ENCODE results near the gene PIK3AP1.
A peak's percentile ranks its signal among the peaks of the same experiment; 100 is the strongest.

PIK3AP1 gene

DNA sequence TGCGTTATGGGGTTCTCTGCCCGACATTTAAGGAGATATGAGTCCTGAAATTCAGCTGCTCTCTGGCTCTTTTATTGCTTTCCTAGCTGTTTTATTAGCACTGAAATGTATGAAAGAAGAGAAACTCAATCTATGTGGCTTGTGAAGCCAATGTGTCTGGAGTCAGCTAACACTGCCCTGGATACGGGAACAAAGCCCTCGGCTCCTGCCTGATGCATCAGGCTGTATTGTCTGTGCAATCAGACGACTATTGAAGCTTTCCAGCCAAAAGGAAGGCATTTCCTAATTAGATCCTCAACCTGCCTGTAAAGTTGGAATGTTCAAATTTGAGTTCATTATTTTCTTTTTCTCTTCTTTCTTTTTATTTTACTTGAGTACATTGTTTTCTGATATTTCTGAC, 111.5 kb downstream of the PIK3AP1 start:
- no peak for DNase-seq (ENCODE audit: low spot score)

DNA sequence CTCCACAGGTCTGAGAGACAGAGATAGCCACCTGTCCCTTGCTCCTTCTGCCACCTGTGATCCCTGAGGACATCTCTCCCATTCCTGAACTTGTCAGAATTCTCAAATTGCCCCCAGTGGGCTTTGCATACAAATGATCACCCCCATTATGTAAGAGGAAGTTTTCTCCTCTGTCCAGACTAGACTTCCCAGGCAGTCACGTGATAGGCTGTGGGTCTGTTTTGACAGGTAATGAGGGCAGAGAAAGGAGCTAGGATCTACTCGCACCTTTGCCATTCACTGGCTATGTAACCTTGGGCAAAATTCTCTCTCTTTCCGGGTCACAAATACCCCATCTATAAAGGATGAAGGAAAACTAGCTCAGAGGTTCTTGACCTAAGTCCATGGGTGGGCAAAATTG, 112.1 kb downstream of the PIK3AP1 start:
- no peak for DNase-seq (ENCODE audit: low spot score)

DNA sequence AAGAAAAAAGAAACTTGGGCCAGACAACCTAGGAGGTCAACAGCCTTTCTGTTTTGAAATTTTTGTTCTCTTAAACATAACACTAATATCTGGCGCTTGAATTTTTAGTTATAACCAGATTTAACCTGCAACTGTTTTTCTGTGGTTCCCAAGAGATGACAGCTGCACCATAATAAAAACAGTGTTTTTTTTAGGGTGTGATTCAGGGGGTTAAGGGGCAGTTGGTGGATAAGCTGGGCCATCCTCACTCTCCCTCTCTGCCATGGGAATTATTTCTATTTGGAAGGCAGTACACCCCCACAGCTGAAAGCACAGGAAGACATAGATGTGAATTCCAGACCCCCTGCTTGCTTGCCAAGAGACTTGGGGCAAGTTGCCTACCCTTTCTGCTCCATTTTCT, 113.4 kb downstream of the PIK3AP1 start:
- DNase-seq (ENCODE audit: low spot score): no peak

DNA sequence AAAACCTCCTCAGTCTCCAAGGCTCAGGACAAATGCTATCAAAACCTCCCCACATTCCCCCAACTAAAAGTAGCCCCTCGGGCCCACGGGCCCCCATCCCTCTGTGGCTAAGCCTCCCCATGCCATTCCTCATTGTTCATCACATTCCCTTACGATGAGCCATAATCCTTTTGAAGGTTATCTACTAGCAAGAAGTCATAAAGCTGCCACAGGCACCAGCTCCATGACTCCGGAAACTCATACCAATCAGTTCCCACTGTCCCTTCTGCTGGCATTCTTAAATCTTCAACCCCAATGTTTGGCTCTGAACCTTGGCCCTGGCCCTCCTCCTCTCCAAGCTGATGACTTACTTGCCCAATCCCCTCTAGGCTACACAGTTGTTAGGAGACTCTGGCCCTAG, 114.1 kb downstream of the PIK3AP1 start:
- DNase-seq (ENCODE audit: low spot score): no peak

DNA sequence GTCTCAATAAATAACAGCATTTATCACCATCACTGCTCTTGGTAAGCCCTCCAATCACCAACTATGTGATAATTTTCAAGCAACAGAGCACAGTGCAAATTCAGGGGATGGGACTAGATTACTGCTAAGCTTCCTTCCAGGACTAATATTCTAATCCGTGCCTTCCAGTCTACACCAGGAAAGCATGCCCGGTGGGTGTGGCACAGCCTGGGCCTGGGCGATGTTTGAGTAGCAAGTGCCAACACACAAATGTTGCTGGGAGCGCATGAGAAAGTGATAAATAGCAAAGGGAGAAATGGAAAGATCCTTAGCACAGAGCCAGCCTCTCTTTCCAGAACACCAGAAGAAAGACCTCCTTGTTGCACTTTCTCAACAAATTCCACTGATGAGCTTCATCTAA, 120.0 kb downstream of the PIK3AP1 start:
- no peak for DNase-seq (ENCODE audit: low spot score)

DNA sequence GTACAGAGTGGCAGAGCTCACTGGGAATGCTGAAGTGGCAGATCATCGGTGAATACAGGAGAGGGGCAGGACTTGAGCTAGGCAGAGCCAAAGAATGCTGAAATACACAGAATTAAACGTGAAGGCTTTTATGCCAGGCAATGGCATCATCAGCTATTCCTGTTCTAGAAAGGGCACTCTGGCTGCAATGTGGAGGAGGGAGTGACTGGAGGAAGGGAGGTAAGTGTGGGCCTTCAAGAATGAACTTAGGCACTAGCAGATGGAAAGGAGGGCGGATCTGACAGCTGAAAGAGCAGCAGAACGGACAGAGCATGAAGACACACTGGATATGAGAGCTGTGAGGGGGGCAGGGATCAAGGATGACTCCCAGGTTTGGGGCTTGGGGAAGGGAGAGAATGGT, 121.5 kb downstream of the PIK3AP1 start:
- no peak for DNase-seq (ENCODE audit: low spot score)

DNA sequence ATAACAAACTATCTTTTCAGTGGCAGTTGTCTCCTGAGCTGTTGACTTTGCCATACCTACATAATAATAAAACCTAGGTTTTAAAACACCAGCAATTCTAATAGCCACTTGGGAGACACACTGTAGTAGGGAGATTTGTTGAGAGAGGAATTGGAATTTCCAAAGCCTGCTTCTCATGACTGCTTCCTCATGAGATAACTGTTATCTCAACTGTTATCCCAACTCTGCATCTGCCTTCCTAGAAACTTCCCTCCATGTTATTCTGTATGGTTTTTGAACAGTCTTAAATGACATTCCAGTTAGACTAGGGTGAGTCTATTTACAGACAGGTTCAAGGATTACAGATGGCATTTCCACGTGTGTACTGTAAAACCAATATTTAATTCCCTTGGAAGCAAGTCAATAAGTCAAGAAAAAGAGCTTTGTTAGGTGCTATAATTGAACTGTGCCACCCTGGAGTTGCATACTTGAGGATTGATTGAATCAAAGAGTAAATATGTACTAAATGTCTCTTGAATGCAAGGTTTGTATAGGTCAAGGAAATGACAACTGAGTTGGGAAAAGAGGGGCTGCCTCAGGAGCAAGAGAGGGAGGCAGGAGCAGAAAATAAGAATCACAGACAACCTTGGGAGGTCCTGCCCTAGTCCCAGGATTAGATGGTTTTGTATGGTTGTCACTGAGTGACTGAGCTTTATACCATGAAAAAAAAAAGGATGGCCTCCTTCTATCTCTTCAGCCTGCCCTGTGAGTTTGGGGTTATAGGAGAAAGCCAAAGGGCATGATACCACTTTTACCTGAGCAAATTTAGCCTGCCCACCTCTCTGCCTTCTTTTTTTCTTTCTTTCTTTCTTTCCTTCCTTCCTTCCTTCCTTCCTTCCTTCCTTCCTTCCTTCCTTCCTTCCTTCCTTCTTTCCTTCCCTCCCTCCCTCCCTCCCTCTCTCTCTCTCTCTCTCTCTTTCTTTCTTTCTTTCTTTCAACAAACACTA, 123.6 kb downstream of the PIK3AP1 start:
- DNase-seq (ENCODE audit: low spot score): no peak

DNA sequence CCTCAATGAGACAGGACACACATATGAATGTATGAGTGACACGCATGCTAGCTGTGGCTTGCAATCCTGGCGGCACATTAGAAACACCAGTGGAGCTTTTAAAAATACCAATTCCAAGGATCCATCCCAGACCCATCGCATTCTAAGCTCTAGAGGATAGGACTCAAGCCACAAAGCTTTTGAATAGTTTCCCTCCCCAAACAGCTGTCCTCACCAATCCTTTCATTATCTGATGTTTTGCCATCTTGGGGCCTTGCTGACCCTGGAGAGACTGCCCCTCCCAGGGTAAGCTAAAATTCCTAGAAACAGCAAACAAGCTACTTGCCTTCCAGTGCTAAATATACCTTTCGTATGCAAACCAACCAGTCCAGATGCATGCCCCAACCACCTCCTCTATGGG, 124.6 kb downstream of the PIK3AP1 start:
- no peak for DNase-seq (ENCODE audit: low spot score)

DNA sequence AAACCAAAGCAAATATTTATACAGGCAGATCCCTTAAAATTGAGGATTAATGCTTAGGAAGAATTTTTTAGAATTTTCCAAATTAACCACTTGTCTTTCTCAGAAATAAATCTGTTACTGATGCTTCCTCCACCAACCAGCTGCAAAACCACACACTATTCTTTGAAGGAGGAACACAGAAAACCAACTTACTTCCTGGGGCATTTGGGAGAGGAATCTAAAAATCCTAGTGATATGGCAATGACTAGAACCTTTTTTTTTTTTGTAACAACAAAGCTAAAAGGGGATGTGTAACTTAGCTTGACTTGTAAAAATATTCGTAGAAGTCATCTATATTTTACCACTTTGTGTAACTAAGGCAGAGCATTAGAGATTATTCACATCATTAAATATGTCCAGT, 128.4 kb downstream of the PIK3AP1 start:
- DNase-seq (ENCODE audit: low spot score): no peak

DNA sequence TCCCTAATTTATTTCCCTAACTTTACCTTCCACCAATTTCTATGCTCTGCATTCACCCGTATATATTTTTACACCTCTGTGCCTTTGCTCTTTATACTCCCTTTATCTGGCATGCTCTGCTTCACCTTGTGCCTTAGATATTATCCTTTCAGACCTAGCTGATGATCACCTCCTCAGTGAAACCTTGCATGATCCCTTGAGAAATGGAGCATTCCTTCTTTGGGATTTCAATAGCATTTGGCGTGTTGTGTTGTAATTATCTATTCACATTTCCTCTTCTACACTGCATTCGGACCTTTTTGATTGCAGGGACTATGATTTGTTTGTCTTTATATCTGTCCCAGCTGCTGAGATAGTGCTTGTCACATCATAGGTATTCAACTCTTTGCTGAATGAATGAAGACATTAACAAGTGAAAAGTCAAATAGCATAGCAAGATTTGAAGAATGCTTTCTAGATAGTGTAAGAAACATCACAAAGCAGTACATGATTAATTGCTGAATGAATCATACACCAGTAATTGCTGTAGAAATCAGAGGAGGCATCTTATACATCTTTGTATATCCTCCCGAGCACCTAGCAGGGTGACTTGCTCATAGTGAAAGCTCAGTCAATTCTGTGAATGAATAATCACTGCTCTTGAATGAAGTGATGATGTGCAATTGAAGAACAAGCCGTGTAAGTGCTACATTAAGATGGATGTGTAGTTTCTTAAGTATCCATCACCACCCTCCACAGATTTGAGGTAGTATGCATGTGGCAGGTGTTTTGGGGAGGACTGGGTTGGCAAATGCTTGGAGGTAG, 131.5 kb downstream of the PIK3AP1 start:
- DNase-seq (ENCODE audit: low spot score): peak; percentile 47

DNA sequence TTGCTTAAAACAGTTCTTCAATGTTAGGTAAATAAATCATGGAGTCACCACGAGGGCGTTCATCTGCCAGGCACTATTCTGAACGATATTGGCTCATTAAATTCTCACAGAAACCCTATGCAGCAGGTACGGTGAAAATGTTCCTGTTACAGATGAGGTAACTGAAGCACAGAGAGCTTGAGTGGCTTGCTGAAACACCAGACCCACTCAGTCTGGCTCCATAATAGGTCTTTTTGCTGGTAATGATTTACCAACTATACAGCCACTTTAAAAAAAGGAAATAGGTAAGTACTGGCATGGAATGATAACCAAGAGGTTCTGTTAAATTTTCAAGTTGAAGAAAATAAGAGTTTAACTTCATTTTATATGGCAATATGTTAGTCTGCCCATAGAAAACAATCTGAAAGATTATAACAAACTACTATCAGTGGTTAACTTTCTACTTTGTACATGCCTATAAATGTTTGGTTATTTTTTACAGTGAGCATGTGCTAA, 132.2 kb downstream of the PIK3AP1 start:
- no peak for DNase-seq (ENCODE audit: low spot score)

DNA sequence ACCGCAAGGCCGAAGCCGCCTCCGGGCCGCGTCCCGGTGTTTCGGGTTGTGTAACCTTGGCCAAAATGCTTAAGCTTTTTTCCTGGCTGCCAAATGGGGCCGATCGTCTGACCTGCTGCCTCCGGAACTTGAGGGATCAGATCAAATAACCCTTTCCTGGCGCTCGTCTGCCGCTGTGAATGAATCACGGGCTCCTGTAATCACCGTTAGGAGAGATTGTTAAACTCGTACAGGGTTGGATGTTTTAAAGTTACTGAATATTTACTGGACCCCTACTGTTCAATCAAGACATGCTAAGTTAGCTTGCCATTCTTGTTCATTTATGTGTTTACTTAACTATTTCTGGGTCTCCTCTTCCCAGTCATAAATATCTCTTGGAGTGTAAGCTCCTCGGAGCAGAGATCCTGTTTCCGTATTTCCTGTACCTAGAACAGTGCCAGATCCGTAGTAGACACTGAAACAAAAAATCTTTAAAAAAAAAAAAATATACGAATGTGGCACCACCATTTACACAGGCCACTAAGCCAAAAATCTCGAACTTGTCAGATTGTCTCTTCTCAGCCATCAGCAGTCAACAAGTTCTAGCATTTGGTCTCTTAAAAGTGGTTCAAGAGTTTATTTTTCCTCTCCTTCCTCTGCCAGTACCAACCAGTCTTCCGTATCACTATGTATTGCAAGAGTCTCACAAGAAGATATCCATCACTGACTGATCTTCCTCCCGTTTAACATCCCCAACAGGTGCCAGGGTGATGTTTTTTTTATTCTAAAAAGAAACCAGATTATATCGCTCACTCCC, 132.9 kb downstream of the PIK3AP1 start:
- peak; percentile 74 for DNase-seq (ENCODE audit: low spot score)

DNA sequence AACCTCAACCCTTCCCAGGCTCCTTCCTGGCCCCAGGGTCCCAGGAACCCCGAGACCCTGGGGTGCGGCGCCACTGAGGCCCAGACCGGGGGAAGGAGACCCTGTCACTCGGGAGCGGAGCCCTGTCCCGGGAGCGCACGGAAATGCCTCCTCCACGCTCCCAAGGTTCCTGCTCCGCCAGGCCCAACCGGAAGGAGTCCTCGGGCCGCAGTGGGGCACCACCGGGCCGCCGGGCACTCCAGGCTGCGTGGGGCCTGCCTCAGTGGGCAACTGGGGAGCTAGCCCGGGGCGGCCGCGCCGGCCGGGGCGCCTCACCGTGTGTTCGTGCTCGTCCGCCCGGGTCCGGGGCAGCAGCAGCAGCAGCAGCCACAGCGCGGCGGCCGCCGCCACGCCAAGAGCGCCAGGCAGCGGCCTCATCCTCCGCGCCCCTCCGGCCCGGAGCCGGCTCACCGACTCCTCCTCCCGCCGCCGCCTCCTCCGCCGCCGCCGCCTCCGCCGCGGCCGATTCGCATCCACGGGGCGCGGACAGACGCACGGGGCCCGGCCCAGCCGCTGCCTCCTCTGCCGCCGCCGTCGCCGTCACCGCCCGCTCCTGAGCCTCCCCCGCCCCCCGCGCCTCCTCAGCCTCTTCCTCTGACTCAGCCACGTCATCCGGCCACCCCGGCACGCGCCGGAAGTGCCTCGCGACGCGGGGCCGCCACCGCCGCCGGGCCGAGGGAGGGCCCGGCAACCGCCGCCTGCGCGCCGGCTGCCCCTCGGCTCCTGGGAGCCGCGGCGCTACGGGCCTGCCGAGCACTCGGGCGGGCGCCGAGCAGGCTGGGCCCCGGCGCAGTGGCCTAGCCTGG, 133.7 kb downstream of the PIK3AP1 start, which contains the start of gene TM9SF3:
Gene TM9SF3 (minus strand): TSS at position 594 of the 845 bp plus-strand sequence. CDS start 177 bp downstream, at position 417.
- DNase-seq (ENCODE audit: low spot score): peak; percentile 88

DNA sequence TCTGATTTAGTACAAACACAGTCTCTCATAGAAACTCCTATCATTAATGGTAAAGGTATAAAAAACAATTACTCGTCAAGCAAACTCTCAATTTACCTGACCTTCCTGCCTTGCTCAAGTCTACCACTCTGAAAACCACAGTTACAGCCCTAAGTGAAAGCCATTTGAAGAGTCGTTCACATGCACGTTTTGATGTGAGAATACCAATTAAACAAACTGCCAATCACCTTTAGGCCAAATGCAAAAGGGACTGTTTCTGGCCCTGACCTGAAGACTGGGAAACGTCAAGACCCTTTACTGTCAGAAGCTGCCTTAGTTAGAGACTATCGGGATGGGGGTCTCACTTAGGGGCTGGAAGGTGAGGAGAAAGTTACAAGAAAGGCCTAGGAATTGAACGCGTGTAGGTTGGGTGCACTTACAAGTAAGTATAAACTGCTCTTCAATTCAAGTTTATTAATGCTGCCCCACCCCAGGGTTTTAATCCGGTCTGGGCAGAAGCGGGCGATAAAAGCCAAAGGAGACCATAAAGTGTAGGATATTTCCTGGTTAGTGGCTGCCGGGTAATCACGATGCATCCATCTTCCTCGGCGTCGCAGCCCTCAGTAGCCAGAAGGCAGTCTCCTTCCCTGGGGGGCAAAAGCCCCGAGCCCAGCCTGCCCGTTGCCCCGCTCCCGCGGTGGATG, 134.4 kb downstream of the PIK3AP1 start:
- DNase-seq (ENCODE audit: low spot score): peak; percentile 64

DNA sequence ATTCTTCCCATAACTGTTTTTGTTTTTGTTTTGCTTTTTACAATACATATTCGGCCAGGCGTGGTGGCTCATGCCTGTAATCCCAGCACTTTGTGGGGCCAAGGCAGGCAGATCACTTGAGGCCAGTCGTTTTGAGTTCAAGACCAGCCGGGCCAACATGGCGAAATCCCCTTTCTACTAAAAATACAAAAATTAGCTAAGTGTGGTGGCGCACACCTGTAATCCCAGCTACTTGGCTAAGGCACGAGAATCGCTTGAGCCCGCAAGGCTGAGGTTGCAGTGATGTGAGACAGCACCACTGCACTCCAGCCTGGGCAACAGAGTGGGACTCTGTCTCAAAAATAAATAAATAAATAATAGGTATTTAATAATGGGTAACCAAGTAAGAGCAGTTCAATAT, 135.8 kb downstream of the PIK3AP1 start:
- no peak for DNase-seq (ENCODE audit: low spot score)

DNA sequence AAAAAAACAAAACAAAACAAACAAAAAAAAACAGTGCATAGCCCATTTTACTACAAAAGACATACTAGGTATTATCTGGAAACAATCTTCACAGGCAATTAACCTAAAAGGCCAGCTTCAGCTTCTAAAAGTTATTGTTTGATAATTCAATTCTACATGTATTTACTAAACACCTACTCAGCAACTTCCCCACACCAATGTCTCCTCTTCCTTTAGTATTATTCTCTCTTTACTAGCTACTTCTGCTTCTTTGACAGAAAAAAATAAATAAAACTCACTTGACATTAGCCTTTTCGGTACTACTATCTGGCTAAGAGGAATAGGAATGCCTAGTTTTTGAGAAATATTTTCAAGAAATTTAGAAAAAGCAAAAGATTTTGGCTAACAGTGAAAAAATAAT, 136.3 kb downstream of the PIK3AP1 start:
- DNase-seq (ENCODE audit: low spot score): no peak

DNA sequence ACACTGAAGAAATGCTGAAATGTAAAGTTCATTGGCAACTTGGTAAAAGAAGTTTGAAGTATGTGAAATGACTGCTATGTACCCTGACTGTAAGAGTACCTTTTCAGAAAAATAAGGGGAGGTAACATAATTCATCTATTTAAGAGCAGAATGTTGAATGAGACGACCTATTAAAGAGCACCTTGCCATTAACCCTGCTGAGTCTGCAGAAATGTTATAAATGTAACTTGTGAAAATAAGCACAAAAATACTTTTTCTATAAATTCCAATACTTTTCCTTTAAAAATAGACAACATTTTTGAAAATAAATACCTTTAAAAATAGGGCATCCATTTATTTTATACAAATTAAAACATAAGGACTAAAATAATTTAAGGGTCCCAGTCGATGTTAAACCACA, 141.2 kb downstream of the PIK3AP1 start:
- DNase-seq (ENCODE audit: low spot score): no peak

DNA sequence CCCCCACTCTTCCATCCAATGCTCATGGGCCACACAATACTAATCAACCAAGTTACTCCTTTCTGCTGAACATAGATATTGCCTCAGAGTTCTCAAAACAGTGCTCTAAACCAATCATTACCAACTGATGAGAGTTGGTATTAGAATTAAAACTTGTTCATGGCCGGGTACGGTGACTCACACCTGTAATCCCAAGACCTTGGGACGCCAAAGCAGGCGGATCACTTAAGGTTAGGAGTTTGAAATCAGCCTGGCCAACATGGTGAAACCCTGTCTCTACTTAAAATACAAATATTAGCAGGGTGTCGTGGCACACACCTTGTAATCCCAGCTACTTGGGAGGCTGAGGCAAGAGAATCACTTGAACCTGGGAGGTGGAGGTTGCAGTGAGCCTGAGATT, 141.7 kb downstream of the PIK3AP1 start:
- no peak for DNase-seq (ENCODE audit: low spot score)

DNA sequence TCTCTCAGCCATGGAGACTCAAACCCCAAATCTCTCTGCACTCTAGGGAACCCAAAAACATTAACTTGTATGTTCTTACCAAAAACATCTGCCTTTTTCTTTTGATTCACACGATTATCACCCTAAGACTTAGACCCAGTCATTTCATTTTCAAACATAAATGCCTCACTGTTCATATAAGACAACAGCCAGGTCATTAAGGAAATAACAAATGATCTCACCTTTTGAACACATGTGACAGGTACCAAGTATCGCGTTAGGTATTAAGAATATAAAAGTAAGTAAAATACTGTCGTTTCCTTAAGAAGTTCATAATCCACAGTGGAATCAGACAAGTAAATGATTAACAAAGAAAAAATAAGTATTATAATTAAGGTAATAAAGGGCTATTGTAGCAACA, 142.3 kb downstream of the PIK3AP1 start:
- DNase-seq (ENCODE audit: low spot score): no peak

DNA sequence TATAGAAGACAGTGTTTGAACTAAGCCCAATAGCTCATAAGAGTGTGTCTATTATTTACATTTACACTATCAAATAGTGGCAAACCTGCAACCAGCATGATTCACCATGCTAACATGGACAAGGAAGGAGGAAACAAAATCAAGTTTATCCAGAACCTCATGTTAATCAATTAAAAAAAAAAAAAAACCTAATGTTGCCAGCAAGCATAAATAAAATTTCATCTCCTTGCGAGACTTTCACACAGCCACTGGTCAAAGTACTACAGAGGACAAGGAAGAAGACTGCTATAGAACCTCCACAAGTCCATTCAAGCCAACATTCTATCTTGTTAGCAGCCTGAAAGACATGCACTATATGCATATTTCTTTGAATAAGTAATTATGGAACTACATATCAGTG, 143.2 kb downstream of the PIK3AP1 start:
- DNase-seq (ENCODE audit: low spot score): no peak
